DMS153 (cell line): ENCODE data around the gene DENND2A.
"Not testable (repeated sequence)": the region's sequence is repeated elsewhere in the genome, so short reads cannot be mapped to it uniquely, and the experiment has no call there.

ENCODE experiments used
- DNase-seq: peaks from one replicate; lab custom pipeline; 2025; lab: John Stamatoyannopoulos, UW

The DENND2A gene

DNA sequence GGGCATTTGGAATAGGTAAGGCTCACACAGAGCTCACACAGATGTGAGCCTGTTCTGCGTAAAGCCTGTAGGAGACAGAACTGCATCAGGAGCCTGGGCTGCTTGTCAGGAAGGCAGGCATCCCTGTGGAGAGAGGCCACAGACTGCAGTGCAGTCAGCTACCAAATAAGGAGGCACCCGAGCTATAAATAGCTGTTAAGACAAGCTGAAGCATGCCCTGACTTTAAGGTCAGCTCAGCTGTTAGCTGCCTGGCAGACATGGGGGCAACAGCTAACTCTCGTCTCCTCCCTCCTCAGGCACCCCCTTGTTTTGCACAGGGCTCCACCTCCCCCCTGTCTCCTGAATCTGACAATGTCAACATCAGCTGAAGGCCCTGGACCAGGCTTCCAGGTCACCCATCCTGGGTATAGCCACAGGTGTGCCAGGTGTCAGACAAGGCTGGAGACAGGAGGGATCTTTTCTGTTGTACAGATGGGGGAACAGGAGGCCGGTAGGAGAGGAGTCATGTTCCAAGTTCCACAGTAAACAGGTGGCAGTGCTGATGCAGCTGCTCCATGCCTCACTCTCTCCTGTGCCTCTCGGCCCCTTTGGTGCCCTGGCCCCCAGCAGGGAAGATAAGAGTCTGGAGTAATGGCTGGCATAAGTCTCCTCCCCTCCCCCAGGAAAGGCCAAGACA, 133.7 kb downstream of the DENND2A start:
- DNase-seq: peak; percentile 96

DNA sequence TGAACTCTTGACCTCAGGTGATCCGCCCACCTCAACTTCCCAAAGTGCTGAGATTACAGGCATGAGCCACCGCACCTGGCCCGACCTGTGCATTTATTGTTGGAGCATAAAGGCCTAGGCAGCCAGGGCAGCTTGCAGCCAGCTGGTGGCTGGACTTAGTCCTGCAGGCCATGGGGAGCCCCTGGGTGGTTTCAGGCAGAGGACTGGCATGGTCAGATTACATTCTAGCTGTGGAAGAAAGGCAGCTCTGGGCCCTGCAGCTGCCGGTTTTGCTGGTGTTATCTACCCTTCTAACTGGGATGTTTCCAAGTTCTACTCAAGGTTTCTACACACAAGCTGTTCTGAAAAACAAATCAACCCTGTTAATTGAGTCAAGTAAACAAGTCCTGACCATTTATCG, 138.6 kb downstream of the DENND2A start:
- no peak for DNase-seq

DNA sequence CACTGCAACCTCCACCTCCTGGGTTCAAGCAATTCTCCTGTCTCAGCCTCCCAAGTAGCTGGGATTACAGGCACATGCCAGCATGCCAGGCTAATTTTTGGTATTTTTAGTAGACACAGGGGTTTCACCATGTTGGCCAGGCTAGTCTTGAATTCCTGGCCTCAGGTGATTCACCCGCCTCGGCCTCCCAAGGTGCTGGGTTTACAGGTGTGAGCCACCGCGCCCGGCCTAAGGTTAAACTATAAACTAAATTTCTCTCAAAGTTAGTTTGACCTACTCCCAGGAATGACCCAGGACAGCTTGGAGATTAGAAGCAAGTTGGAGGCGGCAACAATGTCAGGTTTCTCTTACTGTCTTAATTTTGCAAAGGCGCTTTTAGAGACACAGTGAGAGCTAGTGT, 142.8 kb downstream of the DENND2A start:
- DNase-seq: not testable (repeated sequence)

DNA sequence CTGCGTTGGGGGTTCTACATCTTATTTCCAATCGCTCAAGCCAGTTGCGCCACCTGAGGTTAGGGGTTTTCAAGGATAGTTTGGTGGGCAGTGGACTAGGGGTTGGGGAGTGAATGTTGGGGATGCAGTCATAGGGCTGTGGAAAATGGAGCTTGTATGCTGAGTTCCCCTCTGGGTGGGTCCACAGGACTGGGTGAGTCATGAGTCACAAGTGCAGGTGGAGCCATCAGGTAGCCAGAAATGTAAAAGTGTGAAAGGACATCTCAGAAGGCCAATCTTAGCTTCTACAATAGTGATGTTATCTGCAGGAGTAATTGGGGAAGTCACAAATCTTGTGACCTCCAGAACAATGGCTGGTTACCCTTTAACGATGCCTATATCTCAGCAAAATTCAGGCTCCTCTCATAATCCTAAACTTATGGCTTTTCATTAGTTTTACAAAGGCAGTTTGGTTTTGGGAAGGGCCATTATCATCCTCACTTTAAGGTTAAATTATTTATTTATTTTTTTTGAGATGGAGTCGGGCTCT, 143.3 kb downstream of the DENND2A start:
- DNase-seq: no peak

DNA sequence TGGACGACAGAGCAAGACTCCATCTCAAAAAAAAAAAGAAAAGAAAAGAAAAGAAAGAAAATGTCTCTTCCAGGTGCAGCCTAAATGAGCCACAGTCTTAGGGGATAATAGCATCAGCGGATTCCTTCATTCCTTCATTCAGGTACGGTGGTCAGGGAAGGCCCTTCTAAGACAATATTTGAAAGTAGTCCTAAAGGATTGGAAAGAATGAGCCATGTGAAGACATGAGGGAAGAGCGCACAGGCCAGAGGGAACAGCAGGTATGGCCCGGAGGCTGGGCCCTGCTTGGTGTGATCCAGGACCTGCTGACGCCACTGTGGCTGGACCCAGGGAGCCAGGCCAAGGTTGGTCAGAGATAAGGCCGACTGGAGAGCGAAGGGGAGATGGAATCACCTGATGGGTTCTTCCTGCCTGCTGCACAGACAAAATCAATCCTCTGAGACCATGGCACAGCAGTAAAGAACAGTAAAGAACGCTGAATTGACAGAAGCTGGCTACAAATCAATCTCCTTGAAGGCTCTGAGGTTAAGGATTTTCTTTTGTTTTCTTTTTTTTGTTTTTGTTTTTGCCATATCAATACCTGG, 145.0 kb downstream of the DENND2A start:
- DNase-seq: no peak

DNA sequence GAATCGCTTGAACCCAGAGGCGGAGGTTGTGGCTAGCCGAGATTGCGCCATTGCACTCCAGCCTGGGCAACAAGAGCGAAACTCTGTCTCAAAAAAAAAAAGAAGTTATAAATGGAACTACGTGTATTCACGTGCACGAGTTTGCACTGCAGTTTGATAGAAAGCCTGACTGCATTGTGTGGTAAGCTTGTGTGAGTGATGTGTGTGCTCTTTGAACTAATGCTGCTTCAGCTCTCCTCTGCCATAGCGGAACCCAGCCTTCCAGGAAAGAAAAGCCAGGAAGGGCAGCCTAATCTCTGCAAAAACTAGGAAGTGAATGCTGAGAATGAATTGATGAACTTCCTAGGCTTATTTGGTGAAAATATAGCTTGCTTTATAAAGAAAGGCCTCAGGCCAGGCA, 145.7 kb downstream of the DENND2A start:
- DNase-seq: no peak

DNA sequence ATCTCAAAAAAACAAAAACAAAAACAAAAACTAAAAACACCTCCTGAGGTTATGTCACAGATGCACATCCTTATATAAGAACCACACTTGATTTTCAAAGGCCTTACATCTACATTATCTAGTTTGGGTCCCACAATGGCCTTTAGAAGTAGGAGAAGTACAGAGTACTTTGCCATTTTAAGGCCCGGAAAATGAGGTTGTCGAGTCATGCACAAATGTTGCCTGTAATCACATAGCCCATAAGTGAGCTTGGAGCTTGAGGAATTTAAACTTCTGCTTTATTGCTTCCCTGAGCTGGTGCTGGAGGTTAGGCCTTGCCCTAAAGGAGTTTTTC, 151.6 kb downstream of the DENND2A start:
- no peak for DNase-seq

DNA sequence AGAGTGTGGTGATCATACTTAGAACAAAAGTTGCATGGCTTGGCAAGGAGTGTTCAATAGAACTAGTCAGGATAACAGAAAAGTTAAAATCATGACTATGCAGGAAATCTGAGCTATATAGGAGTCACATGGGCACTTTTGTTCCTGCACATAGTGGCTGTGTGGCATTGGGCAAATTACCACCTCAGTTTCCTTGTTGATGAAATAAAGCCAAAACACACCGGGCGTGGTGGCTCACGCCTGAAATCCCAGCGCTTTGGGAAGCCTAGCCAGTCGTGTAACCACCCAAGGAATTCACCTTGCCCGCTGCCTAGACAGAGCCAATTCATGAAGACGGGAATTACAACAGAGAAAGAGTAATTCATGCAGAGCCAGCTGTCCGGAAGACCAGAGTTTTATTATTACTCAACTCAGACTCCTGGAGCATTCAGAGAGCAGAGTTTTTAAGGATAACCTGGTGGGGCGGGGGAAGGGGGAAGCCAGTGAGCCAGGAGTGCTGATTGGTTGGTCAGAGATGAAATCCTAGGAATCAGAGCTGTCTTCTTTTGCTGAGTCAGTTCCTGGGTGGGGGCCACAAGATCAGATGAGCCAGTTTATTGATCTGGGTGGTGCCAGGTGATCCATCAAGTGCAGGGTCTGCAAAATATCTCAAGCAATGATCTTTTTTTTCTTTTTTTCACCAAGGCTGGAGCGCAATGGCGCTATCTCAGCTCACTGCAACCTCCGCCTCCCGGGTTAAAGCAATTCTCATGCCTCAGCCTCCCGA, 154.9 kb downstream of the DENND2A start:
- DNase-seq: no peak

DNA sequence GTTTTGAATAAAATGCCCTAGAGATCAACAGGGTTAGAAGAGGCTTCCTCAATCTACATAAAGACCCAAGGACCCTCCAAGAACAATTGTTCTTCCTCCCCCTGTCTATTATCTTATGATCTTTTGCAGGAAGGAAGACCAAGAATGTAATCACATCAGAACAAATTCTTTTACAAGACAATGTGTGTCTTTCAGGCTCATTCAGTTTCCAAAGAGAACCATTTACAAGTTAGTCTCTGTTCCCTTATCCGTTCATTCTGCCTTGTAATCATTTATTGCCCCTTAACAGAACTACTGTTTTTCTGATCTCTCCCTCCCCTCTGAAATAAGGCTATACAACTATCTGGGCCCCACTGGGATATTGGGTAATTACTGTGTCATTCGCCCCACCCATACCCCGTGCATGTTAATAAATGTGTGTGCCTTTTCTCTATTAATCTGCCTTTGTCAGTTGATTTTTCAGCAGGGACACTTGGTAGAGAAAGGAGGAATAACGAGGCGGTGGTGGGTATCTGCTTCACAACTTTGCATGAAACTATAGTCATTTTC, 155.6 kb downstream of the DENND2A start:
- DNase-seq: no peak

DNA sequence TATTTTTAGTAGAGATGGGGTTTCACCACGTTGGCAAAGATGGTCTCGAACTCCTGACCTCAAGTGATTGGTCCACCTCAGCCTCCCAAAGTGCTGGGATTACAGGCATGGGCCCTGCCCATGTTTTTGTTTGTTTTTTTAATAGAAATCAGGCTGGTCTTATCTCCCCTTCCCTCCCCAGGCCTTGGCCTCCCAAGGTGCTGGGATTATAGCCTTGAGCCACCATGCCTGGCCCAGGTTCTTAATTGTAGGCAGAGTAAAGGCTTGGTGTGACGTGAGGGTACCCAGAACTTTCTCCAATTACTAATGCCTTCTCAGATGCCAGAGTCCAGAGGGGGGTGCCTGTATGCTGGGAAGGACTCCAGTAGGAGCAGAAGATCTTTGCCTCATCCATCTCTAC, 156.1 kb downstream of the DENND2A start:
- no peak for DNase-seq

DNA sequence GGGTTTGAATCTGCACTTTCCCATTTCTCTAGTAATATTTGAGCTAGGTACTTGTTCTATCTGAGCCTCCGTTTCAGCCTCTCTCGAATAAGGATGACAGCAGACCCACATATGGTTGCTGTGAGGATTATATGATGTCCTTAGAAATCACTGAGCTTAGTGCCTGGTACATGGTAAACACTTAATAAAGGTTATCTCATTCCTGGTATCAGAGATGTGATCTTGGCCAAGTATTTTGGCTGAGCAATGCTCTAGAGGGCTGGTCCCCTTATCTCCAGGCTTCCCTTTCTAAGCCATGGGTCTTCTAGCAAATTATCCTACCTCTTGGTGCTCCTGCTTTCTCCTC, 160.9 kb downstream of the DENND2A start:
- no peak for DNase-seq

DNA sequence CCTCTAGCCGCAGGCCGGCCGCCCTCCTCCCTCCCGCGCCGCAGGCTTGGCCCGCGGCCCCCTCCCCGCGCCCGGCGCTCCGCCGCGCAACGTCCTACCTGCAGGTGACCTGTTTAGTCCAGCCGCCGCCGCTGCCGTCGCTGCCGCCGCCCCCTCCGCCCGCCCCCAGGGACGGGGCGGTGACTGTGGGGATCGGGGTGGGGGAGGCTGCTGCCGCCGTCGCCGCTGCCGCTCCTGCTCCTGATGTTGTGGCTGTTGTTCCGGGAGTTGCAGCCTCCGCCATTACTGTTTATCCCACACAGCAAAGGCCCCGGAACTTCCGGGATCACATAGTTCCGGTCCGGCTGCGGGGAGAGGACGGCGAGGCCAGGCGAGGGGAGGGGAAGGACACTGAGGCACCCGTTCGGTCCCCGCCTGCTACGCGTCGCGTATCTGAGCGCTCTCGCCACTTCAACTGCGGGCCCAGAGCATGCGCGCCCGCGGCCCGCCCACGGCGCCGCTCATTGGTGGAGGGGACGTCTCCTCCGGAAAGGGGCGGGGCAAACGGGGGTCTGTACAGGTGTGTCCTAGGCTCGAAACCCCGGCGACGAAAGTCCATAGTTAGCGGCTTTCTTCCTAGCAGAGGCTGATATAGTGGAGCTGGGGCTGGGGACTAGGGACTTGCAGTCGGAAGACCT, 161.4 kb downstream of the DENND2A start, which contains the start of gene MKRN1:
TSS of gene MKRN1 (minus strand) at position 444 of the 677 bp plus-strand sequence. CDS start at position 283, 161 bp downstream.
- DNase-seq: peak; percentile 97

DNA sequence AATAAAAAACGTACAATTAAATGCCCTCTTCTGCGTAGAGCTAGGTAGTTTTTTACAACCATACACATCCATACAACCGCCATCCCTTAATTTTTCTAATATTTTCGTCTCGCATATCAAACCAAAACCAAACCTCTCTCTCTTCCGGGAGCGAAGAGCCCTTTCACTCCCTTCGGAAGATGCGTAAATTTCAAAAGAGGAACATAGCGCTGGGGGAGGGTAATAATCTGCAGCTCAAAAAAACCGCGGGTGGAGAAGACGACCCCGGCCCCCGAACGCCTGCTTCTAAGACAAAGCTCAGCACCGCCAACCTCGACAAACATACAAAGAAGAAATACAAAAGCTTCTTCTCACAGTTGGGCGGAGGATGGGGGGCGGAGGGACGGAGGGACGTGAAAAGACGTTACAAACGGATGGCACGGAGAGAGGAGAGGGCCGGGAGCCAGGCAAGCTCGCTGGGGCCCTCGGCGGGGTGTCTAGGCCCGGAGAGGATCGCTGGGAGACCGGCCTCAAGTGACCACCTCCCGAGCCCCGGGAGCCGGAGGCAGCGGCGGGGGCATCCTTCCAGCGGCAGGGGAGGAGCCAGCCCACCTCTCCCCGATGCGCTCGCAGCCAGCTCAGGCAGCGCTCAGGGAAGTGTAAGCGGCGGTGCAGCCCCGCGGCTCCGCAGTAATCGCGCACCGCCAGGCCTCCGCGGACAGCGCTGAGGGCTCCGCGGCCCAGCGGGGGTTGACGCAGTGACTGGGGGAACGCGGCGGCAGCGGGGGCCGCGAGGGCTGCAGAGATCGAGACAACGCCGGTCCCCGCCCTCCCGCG, 162.2 kb downstream of the DENND2A start:
- peak; percentile 38 for DNase-seq

DNA sequence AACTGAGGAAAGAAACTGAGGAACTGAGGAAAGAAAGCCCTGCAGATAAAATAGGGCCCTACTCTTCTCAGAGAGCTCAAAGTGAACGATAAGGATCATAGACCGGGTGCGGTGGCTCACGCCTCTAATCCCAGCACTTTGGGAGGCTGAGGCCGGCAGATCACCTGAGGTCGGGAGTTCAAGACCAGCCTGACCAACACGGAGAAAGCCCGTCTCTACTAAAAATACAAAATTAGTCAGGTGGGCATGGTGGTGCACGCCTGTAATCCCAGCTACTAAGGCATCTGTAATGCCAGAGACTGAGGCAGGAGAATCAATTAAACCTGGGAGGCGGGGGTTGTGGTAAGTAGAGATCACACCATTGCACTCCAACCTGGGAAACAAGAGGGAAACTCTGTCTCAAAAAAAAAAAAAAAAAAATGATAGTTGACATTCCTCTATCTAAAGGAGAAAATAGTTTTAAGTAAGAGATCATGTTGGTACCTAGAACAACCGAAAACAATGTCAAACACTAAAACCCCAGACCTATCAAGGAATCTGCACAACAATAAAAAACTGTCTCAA, 163.8 kb downstream of the DENND2A start:
- no peak for DNase-seq

DNA sequence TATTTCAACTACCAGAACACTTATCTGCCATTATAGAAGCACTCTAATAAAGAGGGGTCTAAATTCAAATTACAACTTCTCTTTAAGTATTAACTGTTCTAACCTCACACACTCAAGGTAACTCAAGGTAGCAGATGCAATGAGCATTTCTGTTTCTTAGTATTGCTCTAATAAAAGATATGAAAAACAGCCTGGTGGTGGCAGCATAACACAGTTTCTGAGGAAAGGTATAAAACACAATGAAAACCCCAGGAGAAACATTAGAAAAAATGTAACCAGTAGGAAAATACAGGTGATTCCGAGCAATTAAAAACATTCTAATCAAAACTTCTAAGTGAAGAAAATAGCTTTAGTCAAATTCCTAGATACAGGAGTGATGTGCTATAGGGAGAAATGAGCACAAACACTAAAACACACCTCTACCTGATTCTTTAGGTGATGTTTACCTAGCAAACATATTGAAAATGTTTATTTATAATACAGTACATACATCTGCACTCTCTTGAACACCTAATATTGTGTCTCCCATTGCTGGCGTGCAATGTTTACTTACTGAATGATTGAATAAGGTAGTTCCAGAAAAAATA, 164.8 kb downstream of the DENND2A start:
- DNase-seq: peak; percentile 54
